GM12891 (cell line): Measurements from ENCODE around the gene FUBP3.

Experiments used
- DNase-seq: peaks from one replicate; pipeline ENCODE4 v3.0.0; 2011; ENCODE audit warnings: low spot score; ENCODE audit not compliant: insufficient read length
- FAIRE-seq: peaks from 2 replicates; lab custom pipeline; 2011; peaks lifted over from hg19 to GRCh38; lab: Jason Lieb, UNC
- PAX5 ChIP-seq: IDR thresholded peaks from 2 replicates; pipeline ENCODE4 v1.6.1; 2011; ENCODE audit warnings: low read length, moderate library complexity, mild to moderate bottlenecking; ENCODE audit not compliant: insufficient read depth, severe bottlenecking
- POLR2A ChIP-seq: IDR thresholded peaks from 2 replicates; pipeline ENCODE4 v1.6.1; 2011; ENCODE audit warnings: low read depth, low read length, control low read depth
- POLR2AphosphoS5 ChIP-seq: IDR thresholded peaks from 2 replicates; pipeline ENCODE4 v1.6.1; 2011; ENCODE audit warnings: low read depth, low read length, control low read depth
- POU2F2 ChIP-seq: IDR thresholded peaks from 2 replicates; pipeline ENCODE4 v1.6.1; 2011; ENCODE audit warnings: low read depth, mild to moderate bottlenecking, control low read depth, low read length, moderate library complexity
- SPI1 ChIP-seq: IDR thresholded peaks from 2 replicates; pipeline ENCODE4 v1.6.1; 2011; ENCODE audit warnings: low read depth, low read length, control low read depth
- TAF1 ChIP-seq: IDR thresholded peaks from 2 replicates; pipeline ENCODE4 v1.6.1; 2011; ENCODE audit warnings: low read depth, low read length, control low read depth

The FUBP3 gene

DNA sequence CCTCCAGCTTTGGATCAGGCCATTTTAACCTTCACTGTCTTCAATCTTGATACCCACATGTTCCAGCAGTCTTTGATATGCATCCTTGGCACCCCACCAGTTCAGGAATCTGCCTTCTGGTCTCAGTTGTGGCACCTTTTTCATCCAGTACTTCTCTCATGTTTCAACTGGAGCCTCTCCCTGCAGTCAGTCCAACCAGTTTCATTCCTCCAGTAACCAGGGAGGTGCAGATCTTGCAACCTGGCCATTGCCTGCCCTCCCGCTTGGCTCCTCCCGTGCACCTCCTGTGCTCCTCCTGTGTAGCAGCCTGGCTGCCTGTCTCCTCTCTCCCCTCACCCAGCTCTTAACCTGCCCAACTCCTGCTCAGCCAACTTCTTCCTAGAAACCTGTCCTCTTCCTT lies 20.2 kb downstream of the FUBP3 start:
- no peak for FAIRE-seq
- no peak for DNase-seq
- no peak for TF ChIP-seq POU2F2
- TF ChIP-seq POLR2A: no peak
- TF ChIP-seq SPI1: no peak
- no peak for TF ChIP-seq PAX5
- TF ChIP-seq POLR2AphosphoS5: no peak
- TF ChIP-seq TAF1: no peak

DNA sequence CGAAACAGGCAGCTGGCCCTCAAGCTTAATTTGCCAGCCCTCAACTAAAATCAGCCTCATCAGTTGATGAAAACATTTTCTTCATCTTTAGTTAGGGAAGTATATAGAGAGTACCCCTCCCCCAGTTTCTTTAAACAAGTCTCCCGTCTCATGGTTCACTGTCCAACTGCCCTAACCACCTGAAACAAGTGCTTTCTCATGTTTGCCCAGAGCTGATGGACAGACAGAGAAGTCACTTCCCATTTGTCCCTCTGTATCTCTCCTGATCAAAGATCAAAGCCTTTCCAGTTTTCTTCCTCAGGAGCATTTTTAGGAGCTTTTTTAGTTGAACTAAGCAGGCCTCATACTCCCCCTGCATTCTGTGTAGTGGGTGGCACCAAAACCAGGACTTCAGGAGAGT lies 21.7 kb downstream of the FUBP3 start:
- FAIRE-seq (no peak), DNase-seq (no peak)
- TF ChIP-seq POU2F2 (no peak), POLR2A (no peak), PAX5 (no peak), TAF1 (no peak), SPI1 (no peak), POLR2AphosphoS5 (no peak)

DNA sequence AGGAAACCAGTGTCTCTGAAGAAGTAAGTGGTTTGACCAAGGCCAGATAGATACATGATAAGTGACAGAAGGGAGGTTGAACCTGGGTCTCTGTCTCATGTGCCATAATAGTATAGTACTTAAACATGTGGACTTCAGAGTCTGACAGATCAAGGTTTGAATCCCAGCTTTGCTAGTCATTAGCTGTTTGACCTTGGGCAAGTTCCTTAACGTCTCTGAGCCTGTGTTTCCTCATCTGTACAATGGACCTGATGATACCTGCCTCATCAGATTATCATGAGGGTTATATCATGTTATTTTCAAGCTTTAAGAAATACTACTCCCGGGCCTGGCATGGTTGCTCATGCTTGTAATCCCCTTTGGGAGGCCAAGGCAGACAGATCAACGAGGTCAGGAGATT lies 24.9 kb downstream of the FUBP3 start:
- DNase-seq (no peak), FAIRE-seq (no peak)

DNA sequence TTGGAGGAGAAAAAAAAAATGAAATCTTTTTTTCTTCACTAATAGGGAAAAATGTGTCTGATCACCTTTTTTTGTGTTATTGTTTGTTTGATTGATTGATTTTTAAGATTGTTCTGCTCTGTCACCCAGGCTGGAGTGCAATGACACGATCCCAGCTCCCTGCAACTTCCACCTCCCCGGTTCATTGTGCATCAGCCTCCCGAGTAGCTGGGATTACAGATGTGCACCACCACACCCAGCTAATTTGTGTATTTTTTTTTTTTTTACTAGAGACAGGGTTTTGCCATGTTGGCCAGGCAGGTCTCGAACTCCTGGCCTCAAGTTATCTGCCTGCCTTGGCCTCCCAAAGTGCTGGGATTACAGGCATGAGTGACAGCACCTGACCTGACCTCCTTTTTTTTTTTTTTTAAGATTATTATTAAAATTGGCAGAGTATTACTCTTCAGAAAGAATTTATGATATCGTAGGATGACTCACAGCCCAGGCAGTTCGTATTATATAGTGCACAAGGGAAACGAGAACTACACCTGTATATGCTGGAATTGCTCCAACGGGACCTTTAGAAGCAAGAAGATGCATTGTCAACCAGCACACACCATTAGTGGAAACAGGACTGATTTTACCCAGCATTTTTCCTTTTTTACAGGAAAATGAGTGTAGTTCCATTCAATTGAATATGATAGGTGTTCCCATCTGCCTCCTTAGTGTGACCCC lies 27.7 kb downstream of the FUBP3 start:
- DNase-seq: no peak
- no peak for FAIRE-seq

More for the DNA sequence above, 24.9 kb downstream of the FUBP3 start:
- TF ChIP-seq TAF1 (no peak), POLR2AphosphoS5 (no peak), POU2F2 (no peak), SPI1 (no peak), PAX5 (no peak), POLR2A (no peak)

DNA sequence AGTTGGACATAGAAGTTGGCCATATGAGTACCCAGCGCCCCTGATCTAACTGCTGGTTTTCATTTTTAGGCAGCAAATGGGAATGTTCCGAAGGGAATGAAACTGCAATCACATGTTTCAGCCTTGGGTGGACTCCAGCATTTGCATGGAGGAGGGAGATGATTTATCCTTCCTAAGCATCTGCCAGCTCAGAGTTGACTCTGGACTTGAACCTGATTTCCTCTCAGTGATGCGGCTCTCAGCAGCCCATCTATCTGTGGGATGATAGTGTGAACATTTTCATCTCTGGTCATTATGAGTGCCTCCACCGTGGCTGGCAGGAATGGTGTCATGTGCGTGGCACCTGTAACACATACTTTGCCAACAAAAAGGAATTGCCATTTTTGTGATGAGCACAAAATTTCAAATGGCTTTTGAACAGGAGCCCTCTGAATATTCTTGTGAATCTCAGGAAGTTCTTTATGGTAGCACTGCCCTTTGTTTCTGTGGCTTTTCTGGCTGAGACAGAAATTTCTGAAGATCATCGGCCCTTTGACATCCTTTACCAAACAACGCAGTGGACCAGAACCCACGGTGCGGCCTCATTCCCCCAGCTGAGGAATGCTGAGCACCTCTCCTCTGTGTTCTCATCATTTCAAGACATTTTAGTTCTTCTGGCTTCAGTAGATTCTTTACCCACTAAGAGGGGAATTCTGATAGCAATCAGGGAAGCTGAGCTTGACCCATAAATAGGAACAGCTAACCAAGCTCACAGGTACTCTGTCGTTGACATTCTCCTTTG lies 28.5 kb downstream of the FUBP3 start:
- FAIRE-seq: no peak
- TF ChIP-seq SPI1 (no peak), POLR2AphosphoS5 (no peak), POLR2A (no peak), TAF1 (no peak), POU2F2 (no peak), PAX5 (no peak)
- no peak for DNase-seq

More for the DNA sequence above, 27.7 kb downstream of the FUBP3 start:
- TF ChIP-seq SPI1 (no peak), TAF1 (no peak), POU2F2 (no peak), POLR2A (no peak), POLR2AphosphoS5 (no peak), PAX5 (no peak)

DNA sequence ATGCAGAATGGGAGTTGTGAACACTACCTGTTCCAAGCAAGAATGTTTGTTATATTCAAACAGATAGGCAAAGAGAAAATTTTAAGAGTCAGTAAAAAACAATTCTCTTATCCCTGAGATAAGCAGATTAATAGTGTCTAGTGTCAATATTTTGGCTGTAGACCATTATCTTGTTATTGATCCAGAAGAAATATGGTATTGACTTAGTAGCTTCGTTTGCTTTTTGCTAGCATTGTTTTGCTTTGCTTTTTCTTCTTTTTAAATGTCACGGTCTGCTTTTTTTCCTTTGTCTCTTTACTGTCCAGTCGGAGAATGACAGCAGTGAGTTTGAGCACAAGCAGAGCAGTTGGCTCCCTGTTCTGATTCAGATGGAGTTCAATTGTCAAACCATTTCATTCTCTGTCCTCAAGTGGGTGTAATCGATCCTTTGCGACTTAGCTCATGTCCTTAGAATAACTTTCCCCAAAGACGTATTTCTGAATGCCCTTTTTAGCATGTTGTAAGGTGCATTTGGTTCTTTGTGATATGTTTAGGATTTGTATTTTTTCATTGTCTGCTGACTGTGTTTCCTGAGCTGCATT lies 29.3 kb downstream of the FUBP3 start:
- FAIRE-seq: no peak
- no peak for DNase-seq
- TF ChIP-seq POU2F2: no peak
- no peak for TF ChIP-seq TAF1
- no peak for TF ChIP-seq PAX5
- no peak for TF ChIP-seq SPI1
- TF ChIP-seq POLR2AphosphoS5: no peak
- TF ChIP-seq POLR2A: no peak

DNA sequence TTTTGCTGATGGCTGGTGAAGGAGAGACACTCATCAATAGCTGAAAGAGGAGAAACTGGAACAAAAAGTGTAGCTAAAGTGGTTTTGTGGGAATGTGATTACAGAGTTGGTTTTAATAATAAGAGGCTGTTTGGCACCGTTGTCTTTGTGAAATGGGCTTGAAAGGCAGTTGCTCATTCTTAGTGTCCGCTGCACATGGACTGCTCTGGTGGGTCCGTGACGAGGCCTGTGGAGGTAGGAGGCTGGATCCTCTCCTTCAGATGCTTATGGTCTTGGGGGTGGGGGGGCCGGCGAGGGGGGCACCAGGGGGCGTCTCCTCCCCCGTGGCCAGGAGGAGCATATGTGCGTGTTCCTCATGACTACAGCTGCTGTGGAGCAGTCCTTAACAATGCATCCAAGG lies 29.8 kb downstream of the FUBP3 start:
- TF ChIP-seq TAF1: no peak
- no peak for TF ChIP-seq POLR2A
- no peak for TF ChIP-seq POU2F2
- no peak for TF ChIP-seq PAX5
- TF ChIP-seq POLR2AphosphoS5: no peak
- TF ChIP-seq SPI1: no peak
- DNase-seq (no peak), FAIRE-seq (no peak)

DNA sequence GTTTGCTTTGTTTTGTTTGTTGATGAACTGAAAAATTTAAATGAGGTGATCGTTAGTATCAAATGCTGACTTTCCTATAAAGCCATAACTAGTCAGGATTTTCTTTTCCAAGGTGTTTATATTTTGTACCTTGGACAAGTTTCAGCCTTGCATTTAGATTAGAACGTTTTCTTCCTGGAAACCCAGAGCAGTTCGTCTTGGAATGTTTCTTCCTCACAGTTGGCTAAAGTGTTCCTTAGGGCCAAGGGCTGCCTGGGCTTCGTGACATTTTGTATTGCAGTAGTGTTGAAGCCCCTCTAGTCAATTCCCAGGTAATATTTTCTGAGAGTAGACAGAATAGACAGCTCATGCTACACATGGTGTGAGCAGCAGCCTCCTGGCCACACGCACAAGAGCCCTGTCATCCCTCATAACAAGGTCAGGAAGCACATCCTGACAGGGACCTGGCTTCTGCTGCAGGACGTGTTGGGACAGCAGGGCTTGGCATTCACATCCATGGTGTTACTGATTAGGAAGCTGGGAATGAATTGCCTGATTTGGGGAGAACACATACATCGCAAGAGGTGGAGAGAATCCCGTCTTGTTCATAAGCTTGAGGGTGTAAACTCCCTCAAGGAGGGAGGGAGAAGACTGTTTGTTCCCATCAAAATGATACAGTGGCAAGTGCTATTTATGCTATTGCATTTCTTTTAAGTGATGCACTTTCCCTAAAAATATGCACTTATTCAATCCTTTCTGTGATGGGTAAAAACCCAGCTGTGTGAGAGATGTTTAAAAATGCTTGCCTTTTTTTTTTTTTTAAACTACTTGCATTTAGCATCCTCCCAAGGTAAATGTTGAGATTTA lies 31.7 kb downstream of the FUBP3 start:
- FAIRE-seq: no peak

More for the DNA sequence above, 31.7 kb downstream of the FUBP3 start:
- no peak for TF ChIP-seq POLR2AphosphoS5
- TF ChIP-seq PAX5: no peak
- TF ChIP-seq TAF1: no peak
- TF ChIP-seq POLR2A: no peak
- no peak for TF ChIP-seq POU2F2
- TF ChIP-seq SPI1: no peak
- DNase-seq: no peak
